Effector memory CD8-positive, alpha-beta T cell (primary cell): ENCODE results near the gene TRIM28.
"Not testable (repeated sequence)": the region's sequence is repeated elsewhere in the genome, so short reads cannot be mapped to it uniquely, and the experiment has no call there.

Experiments
- ATAC-seq: fragments of 150-1000 bp; cut with Tn5 transposase; replicated peaks from 2 replicates; pipeline ENCODE4 v1.10.0; 2021; ENCODE audit warnings: mild to moderate bottlenecking, moderate library complexity
- DNase-seq, 3 experiments: peaks; one replicate each; pipeline ENCODE4 v3.0.0; 2021
- H3K27ac Mint-ChIP-seq, 2 donors: one replicate each; pipeline ENCODE4 v1.8.0; 2022; ENCODE audit warnings: mild to moderate bottlenecking in 2 of 2, mixed read lengths in 2 of 2, moderate library complexity in 2 of 2
- H3K27me3 Mint-ChIP-seq, 2 donors: one replicate each; pipeline ENCODE4 v1.8.0; 2022; ENCODE audit warnings: mixed read lengths in 2 of 2
- H3K36me3 Mint-ChIP-seq: one replicate; pipeline ENCODE4 v1.8.0; 2022; ENCODE audit warnings: mild to moderate bottlenecking, moderate library complexity, mixed read lengths; ENCODE audit not compliant: insufficient read depth
- H3K4me1 Mint-ChIP-seq, 2 donors: one replicate each; pipeline ENCODE4 v1.8.0; 2022; ENCODE audit warnings: low read depth in 2 of 2, mixed read lengths in 2 of 2
- H3K4me3 Mint-ChIP-seq, 2 donors: one replicate each; pipeline ENCODE4 v1.8.0; 2022; ENCODE audit warnings: mild to moderate bottlenecking in 2 of 2, mixed read lengths in 2 of 2, moderate library complexity in 2 of 2
- H3K9me3 Mint-ChIP-seq, 2 donors: one replicate each; pipeline ENCODE4 v1.8.0; 2022; ENCODE audit warnings: mixed read lengths in 2 of 2

The TRIM28 gene

GRCh38 chr19:58575183-58576041, 31.5 kb downstream of the TRIM28 start:
- H3K36me3 Mint-ChIP-seq, result peaks cover 40% of the 10 kb centered on the region

GRCh38 chr19:58577581-58577980, 33.7 kb downstream of the TRIM28 start:
- ATAC-seq, DNase-seq, H3K27me3 Mint-ChIP-seq, H3K9me3 Mint-ChIP-seq, H3K4me3 Mint-ChIP-seq: not testable (repeated sequence)
- Mint-ChIP-seq H3K27ac (peak overlapping the region; percentile 9 to 16), H3K36me3 (peaks cover 42% of the 10 kb centered on the region), H3K4me1 (peaks cover 29% of the 10 kb centered on the region in 2 donors)

More at GRCh38 chr19:58575183-58576041, 31.5 kb downstream of the TRIM28 start:
- no peaks in the 10 kb centered on the region for H3K27me3 Mint-ChIP-seq
- peaks cover 30 to 32% of the 10 kb centered on the region in 2 donors for H3K4me1 Mint-ChIP-seq
- no peaks in the 10 kb centered on the region for H3K9me3 Mint-ChIP-seq
- ATAC-seq, result peak; percentile 37
- H3K4me3 Mint-ChIP-seq, result peak overlapping the region; percentile 90 to 91
- peak overlapping the region; percentile 98 for H3K27ac Mint-ChIP-seq
- DNase-seq, result peak; percentile 73 to 74 (median 74)

- Mint-ChIP-seq H3K4me1 (peaks cover 26% of the 10 kb centered on the region in 2 donors), H3K36me3 (peaks cover 42% of the 10 kb centered on the region), H3K9me3 (no peaks in the 10 kb centered on the region), H3K27me3 (no peaks in the 10 kb centered on the region), H3K4me3 (no peak overlapping the region), H3K27ac (peak overlapping the region in 1 of 2 donors; percentile 16)
- ATAC-seq (no peak), DNase-seq (no peak)
Observed at GRCh38 chr19:58578012-58578925, 34.4 kb downstream of the TRIM28 start.

- ATAC-seq, result no peak
- Mint-ChIP-seq H3K9me3 (no peaks in the 10 kb centered on the region), H3K4me1 (peaks cover 18% of the 10 kb centered on the region in 2 donors), H3K36me3 (peaks cover 30% of the 10 kb centered on the region), H3K27ac (peak overlapping the region; percentile 66 to 88), H3K27me3 (no peaks in the 10 kb centered on the region), H3K4me3 (no peak overlapping the region)
- no peak for DNase-seq
Observed at GRCh38 chr19:58579473-58580142, 35.7 kb downstream of the TRIM28 start.

- no peaks in the 10 kb centered on the region for H3K27me3 Mint-ChIP-seq
Observed at GRCh38 chr19:58581227-58582141, 37.6 kb downstream of the TRIM28 start.

GRCh38 chr19:58582985-58583384, 39.1 kb downstream of the TRIM28 start:
- H3K27ac Mint-ChIP-seq, result no peak overlapping the region
- no peaks in the 10 kb centered on the region for H3K9me3 Mint-ChIP-seq
- ATAC-seq, result no peak

More at GRCh38 chr19:58581227-58582141, 37.6 kb downstream of the TRIM28 start:
- Mint-ChIP-seq H3K9me3 (no peaks in the 10 kb centered on the region), H3K4me3 (no peak overlapping the region), H3K27ac (peak overlapping the region; percentile 88 to 90), H3K4me1 (peaks cover 18% of the 10 kb centered on the region in 2 donors), H3K36me3 (peaks cover 29% of the 10 kb centered on the region)
- ATAC-seq (peak; percentile 99), DNase-seq (peak; percentile 91 to 95 (median 91))

GRCh38 chr19:58584498-58585441, 40.9 kb downstream of the TRIM28 start:
- DNase-seq (no peak), ATAC-seq (no peak)
- Mint-ChIP-seq H3K4me1 (peaks cover 9 to 12% of the 10 kb centered on the region in 2 donors), H3K27me3 (no peaks in the 10 kb centered on the region), H3K36me3 (peaks cover 23% of the 10 kb centered on the region), H3K9me3 (no peaks in the 10 kb centered on the region), H3K27ac (no peak overlapping the region), H3K4me3 (no peak overlapping the region)

More at GRCh38 chr19:58582985-58583384, 39.1 kb downstream of the TRIM28 start:
- Mint-ChIP-seq H3K36me3 (peaks cover 26% of the 10 kb centered on the region), H3K4me1 (peaks cover 13 to 18% of the 10 kb centered on the region in 2 donors), H3K27me3 (no peaks in the 10 kb centered on the region), H3K4me3 (no peak overlapping the region)
- no peak for DNase-seq

- Mint-ChIP-seq H3K27me3 (no peaks in the 10 kb centered on the region), H3K4me3 (no peak overlapping the region), H3K27ac (no peak overlapping the region), H3K36me3 (peaks cover 23% of the 10 kb centered on the region), H3K9me3 (no peaks in the 10 kb centered on the region), H3K4me1 (peaks cover 9 to 12% of the 10 kb centered on the region in 2 donors)
- ATAC-seq (no peak), DNase-seq (no peak)
Observed at GRCh38 chr19:58585442-58586132, 41.7 kb downstream of the TRIM28 start.

GRCh38 chr19:58586133-58586765, 42.4 kb downstream of the TRIM28 start:
- ATAC-seq (no peak), DNase-seq (no peak)
- peaks cover 7% of the 10 kb centered on the region in 2 donors for H3K4me1 Mint-ChIP-seq
- H3K36me3 Mint-ChIP-seq, result peaks cover 21% of the 10 kb centered on the region
- H3K9me3 Mint-ChIP-seq, result no peaks in the 10 kb centered on the region
- H3K27ac Mint-ChIP-seq, result no peak overlapping the region
- H3K27me3 Mint-ChIP-seq, result no peaks in the 10 kb centered on the region
- no peak overlapping the region for H3K4me3 Mint-ChIP-seq
